SK-N-SH (cell line): Measurements from ENCODE around the gene TBL1X. TPM values are rescaled to one million over a fixed set of nuclear protein-coding genes. Genes with fewer than 3 reads are reported as not detected.
A peak's percentile ranks its signal among the peaks of the same experiment; 100 is the strongest.

ENCODE experiments used
- CTCF ChIA-PET: fragments of 300-600, 350-600 bp; formaldehyde crosslinking; extraction: SDS; loops from one replicate; lab custom pipeline; 2021; lab: Yijun Ruan, JAX
- POLR2A ChIA-PET: fragments of 350-600 bp; sonication (Branson Sonifier 250); formaldehyde crosslinking; extraction: SDS; loops from one replicate; lab custom pipeline; 2020; ENCODE audit warnings: antibody characterized with exemption, inconsistent platforms; lab: Yijun Ruan, JAX
- DNase-seq: peaks from one replicate; pipeline ENCODE4 v3.0.0; 2012
- H2AFZ ChIP-seq: fragments of 200-600 bp; sonication (generic); 2 replicates; pipeline ENCODE4 v1.8.1; 2016; ENCODE audit warnings: antibody characterized with exemption, mild to moderate bottlenecking, low read depth
- H3F3A ChIP-seq: fragments of 200-600 bp; sonication (generic); replicated peaks from 2 replicates; pipeline ENCODE3; 2016; ENCODE audit warnings: antibody characterized with exemption, mild to moderate bottlenecking; ENCODE audit not compliant: insufficient read depth
- H3K27ac ChIP-seq, 2 experiments: fragments of 200-500 bp in 1 of 2; fragments of 200-600 bp in 1 of 2; sonication (Bioruptor generic) in 1 of 2; sonication (generic), shearing (Covaris generic) in 1 of 2; 2 replicates each; pipeline versions ENCODE4 v1.5.1 to v1.6.1; 2014 to 2016; ENCODE audit warnings: low read depth in 2 of 2, inconsistent platforms in 1 of 2, low read length in 1 of 2, mild to moderate bottlenecking in 1 of 2, mixed read lengths in 1 of 2
- H3K27me3 ChIP-seq: fragments of 200-600 bp; sonication (generic), shearing (Covaris generic); 2 replicates; pipeline ENCODE4 v1.6.1; 2016; ENCODE audit warnings: mixed run types; ENCODE audit not compliant: insufficient read depth
- H3K36me3 ChIP-seq, 2 experiments: fragments of 200-500 bp in 1 of 2; fragments of 200-600 bp in 1 of 2; sonication (Bioruptor generic) in 1 of 2; sonication (generic) in 1 of 2; replicated peaks in 1 of 2; 2 replicates each; pipeline versions ENCODE3 to v1.5.1; 2014 to 2016; ENCODE audit warnings: low read length in 1 of 2, mild to moderate bottlenecking in 1 of 2; ENCODE audit not compliant: insufficient read depth in 2 of 2, control insufficient read depth in 1 of 2
- H3K4me1 ChIP-seq, 2 experiments: fragments of 200-500 bp in 1 of 2; fragments of 200-600 bp in 1 of 2; sonication (Bioruptor generic) in 1 of 2; sonication (generic), shearing (Covaris generic) in 1 of 2; 2 replicates each; pipeline versions ENCODE4 v1.5.1 to v1.6.1; 2014 to 2016; ENCODE audit warnings: low read depth in 1 of 2, low read length in 1 of 2, mixed run types in 1 of 2; ENCODE audit not compliant: insufficient read depth in 2 of 2, control insufficient read depth in 1 of 2
- H3K4me2 ChIP-seq: fragments of 200-600 bp; sonication (generic), shearing (Covaris generic); 2 replicates; pipeline ENCODE4 v1.6.1; 2017; ENCODE audit warnings: mixed run types
- H3K4me3 ChIP-seq, 2 experiments: fragments of 200-500 bp in 1 of 2; fragments of 200-600 bp in 1 of 2; sonication (Bioruptor generic) in 1 of 2; sonication (generic), shearing (Covaris generic) in 1 of 2; 2 replicates each; pipeline versions ENCODE4 v1.5.1 to v1.8.1; 2014 to 2016; ENCODE audit warnings: low read depth in 2 of 2, inconsistent platforms in 1 of 2, low read length in 1 of 2, mild to moderate bottlenecking in 1 of 2, mixed read lengths in 1 of 2, moderate library complexity in 1 of 2
- H3K79me2 ChIP-seq: fragments of 200-600 bp; sonication (generic); 2 replicates; pipeline ENCODE4 v1.8.1; 2017; ENCODE audit warnings: mild to moderate bottlenecking; ENCODE audit not compliant: insufficient read depth
- H3K9ac ChIP-seq: fragments of 200-600 bp; sonication (generic); 2 replicates; pipeline ENCODE4 v1.6.1; 2017; ENCODE audit warnings: mixed run types
- H3K9me2 ChIP-seq: fragments of 200-600 bp; sonication (generic); 2 replicates; pipeline ENCODE4 v1.6.1; 2017; ENCODE audit warnings: mixed run types
- H3K9me3 ChIP-seq: fragments of 200-600 bp; sonication (generic); 2 replicates; pipeline ENCODE4 v1.6.1; 2017; ENCODE audit warnings: mixed run types, mild to moderate bottlenecking, moderate library complexity
- H4K20me1 ChIP-seq: fragments of 200-600 bp; sonication (generic); 2 replicates; pipeline ENCODE4 v1.6.1; 2017; ENCODE audit warnings: mild to moderate bottlenecking, mixed run types; ENCODE audit not compliant: insufficient read depth
- CHD2 ChIP-seq: fragments of 150-350 bp; IDR thresholded peaks from 2 replicates; pipeline ENCODE4 v1.6.1; 2018; ENCODE audit warnings: low read length; ENCODE audit not compliant: partially characterized antibody
- EP300 ChIP-seq, 2 experiments: IDR thresholded peaks; 2 replicates each; pipeline versions ENCODE4 v1.4.0 to v1.6.1; 2012; ENCODE audit warnings: borderline replicate concordance in 1 of 2, low read depth in 1 of 2, low read length in 1 of 2
- GATA2 ChIP-seq: sonication (generic); formaldehyde crosslinking; IDR thresholded peaks from 2 replicates; pipeline ENCODE4 v1.5.0; 2020; ENCODE audit warnings: mild to moderate bottlenecking, missing genetic modification reagents
- JUND ChIP-seq: IDR thresholded peaks from 2 replicates; pipeline ENCODE4 v1.4.0; 2012
- NFIC ChIP-seq: IDR thresholded peaks from 2 replicates; pipeline ENCODE4 v1.4.0; 2012; ENCODE audit warnings: borderline replicate concordance
- PBX3 ChIP-seq: IDR thresholded peaks from 2 replicates; pipeline ENCODE4; 2012
- RAD21 ChIP-seq: IDR thresholded peaks from 2 replicates; pipeline ENCODE4 v1.6.1; 2012; ENCODE audit warnings: mild to moderate bottlenecking, low read length
- REST ChIP-seq: IDR thresholded peaks from 2 replicates; pipeline ENCODE4 v1.6.1; 2012; ENCODE audit warnings: mild to moderate bottlenecking, low read depth, low read length, moderate library complexity
- RFX5 ChIP-seq: IDR thresholded peaks from 2 replicates; pipeline ENCODE4 v1.6.1; 2012; ENCODE audit warnings: mild to moderate bottlenecking, improper control_type of control experiment, low read length
- RXRA ChIP-seq: IDR thresholded peaks from 2 replicates; pipeline ENCODE4 v1.4.0; 2012; ENCODE audit warnings: low read depth, mild to moderate bottlenecking, borderline replicate concordance
- SMC3 ChIP-seq: IDR thresholded peaks from 2 replicates; pipeline ENCODE4 v1.6.1; 2012; ENCODE audit warnings: low read depth, low read length, improper control_type of control experiment
- TCF12 ChIP-seq: IDR thresholded peaks from 2 replicates; pipeline ENCODE4 v1.4.0; 2012
- USF2 ChIP-seq: fragments of 150-350 bp; IDR thresholded peaks from 2 replicates; pipeline ENCODE4 v1.6.1; 2017; ENCODE audit warnings: antibody characterized with exemption, low read length, low read depth, borderline replicate concordance
- WGBS: methylation state at CpG from one replicate; pipeline ENCODE4 v1.1.6; 2017; ENCODE audit warnings: low lambda C conversion rate; 5-methylcytosine and 5-hydroxymethylcytosine counted together
- polyA plus RNA-seq, 3 experiments: library from polyadenylated mRNA; depleted of rRNA; stranded (reverse); fragments of >200 nt; gene quantifications; 2 replicates each; pipeline ENCODE4 v1.2.3, GENCODE V29; 2012
- TF ChIP-seq, protein P1 (sequence below): IDR thresholded peaks from 2 replicates; pipeline ENCODE4 v1.4.0; 2012; ENCODE audit warnings: low read depth

TBL1X gene
- polyA plus RNA-seq, 1 of the 3 experiments (the other 2 are of a cell fraction) = 10.6 TPM

GRCh38 chrX:9530848-9531274, 66.0 kb downstream of the TBL1X start (continued):
- TF ChIP-seq USF2 = no peak
- TF ChIP-seq, protein P1, sequence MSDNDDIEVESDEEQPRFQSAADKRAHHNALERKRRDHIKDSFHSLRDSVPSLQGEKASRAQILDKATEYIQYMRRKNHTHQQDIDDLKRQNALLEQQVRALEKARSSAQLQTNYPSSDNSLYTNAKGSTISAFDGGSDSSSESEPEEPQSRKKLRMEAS = 0 out of 2 replicates have a peak, but pooled peaks have one; percentile 41
- no peak for TF ChIP-seq RXRA

- no peak for DNase-seq
- H3K9me2 ChIP-seq = no peaks in the 10 kb centered on the region
- H3K27ac ChIP-seq = no peak overlapping the region
- POLR2A ChIA-PET = no interaction called here
- H3K79me2 ChIP-seq = peaks cover 34% of the 10 kb centered on the region; the same call in 1 of the 2 replicates
- no peak for TF ChIP-seq RAD21
- no peak for TF ChIP-seq GATA2 (CRISPR knock-in tag)
- TF ChIP-seq TCF12 = no peak
- no peak for TF ChIP-seq SMC3
- no peak for TF ChIP-seq NFIC
- no peak for TF ChIP-seq PBX3
- TF ChIP-seq RFX5 = no peak
- no peak for TF ChIP-seq EP300 (IDR thresholded peaks at IDR 0.05; ENCODE audit: borderline replicate concordance in 1 of 2, low read depth in 1 of 2, low read length in 1 of 2)
- TF ChIP-seq CHD2 = no peak
- no peak for TF ChIP-seq JUND
- no peak for TF ChIP-seq REST
- TF ChIP-seq, all 33 proteins: peak for 0
- Histone ChIP-seq H3K27me3 (no peaks in the 10 kb centered on the region), H3K9me3 (no peaks in the 10 kb centered on the region), H3F3A (no peaks in the 10 kb centered on the region), H3K4me1 (peaks cover 0 to 14% of the 10 kb centered on the region in 2 experiments; a peak in 2 of 4 replicates), H3K4me3 (no peak overlapping the region), H4K20me1 (no peaks in the 10 kb centered on the region; the same call in 1 of the 2 replicates), H3K9ac (no peak overlapping the region), H3K36me3 (no peaks in the 10 kb centered on the region), H2AFZ (no peak overlapping the region), H3K4me2 (no peak overlapping the region)
- CTCF ChIA-PET = no interaction called here
- 52% methylated on average over 10 of the region's 12 CpGs for WGBS
These were observed 67.5 kb downstream of the TBL1X start for GRCh38 chrX:9532349-9532748.
